K562 (cell line): ENCODE data around the gene WWOX. TPM values are rescaled to one million over a fixed set of nuclear protein-coding genes. Genes with fewer than 3 reads are reported as not detected.
A peak's percentile ranks its signal among the peaks of the same experiment; 100 is the strongest.

Source experiments
- ATAC-seq: fragments of 200-7000 bp; cut with Tn5 transposase; 3 replicates; pipeline ENCODE4 v1.9.1; 2020; ENCODE audit warnings: moderate library complexity
- BruUV-seq: library from RNA; stranded (reverse); fragments of 400-500 nt; replicated peaks from 2 replicates; lab custom pipeline; 2021; lab: Mats Ljungman, UMichigan
- CTCF ChIA-PET: fragments of 300-600 bp; formaldehyde crosslinking; extraction: SDS; loops from one replicate; lab custom pipeline; 2021; ENCODE audit warnings: low intra/inter-chr PET ratio; lab: Yijun Ruan, JAX
- POLR2A ChIA-PET: fragments of 300-600, 350-650 bp; sonication (Branson Sonifier 250); formaldehyde crosslinking; extraction: SDS; loops from one replicate; lab custom pipeline; 2021; ENCODE audit warnings: antibody characterized with exemption, inconsistent platforms; lab: Yijun Ruan, JAX
- DNase-seq, 4 experiments: peaks; one replicate each; pipeline versions ENCODE4 v3.0.0 to v3.0.0-alpha.2; 2011 to 2018; ENCODE audit warnings: low spot score in 3 of 4, mixed read lengths in 3 of 4; ENCODE audit errors: extremely low read depth in 1 of 4
- FAIRE-seq: peaks from 2 replicates; lab custom pipeline; 2011; peaks lifted over from hg19 to GRCh38; lab: Jason Lieb, UNC
- H2AFZ ChIP-seq: 2 replicates; pipeline ENCODE4 v1.6.0; 2011; ENCODE audit warnings: low read depth, low read length, control low read depth, inconsistent platforms
- H3K27ac ChIP-seq: fragments of 200-600 bp; 3 replicates; pipeline ENCODE4 v1.8.0; 2011; ENCODE audit warnings: low read depth, mild to moderate bottlenecking, control low read depth, inconsistent platforms, low read length, moderate library complexity, mixed read lengths; ENCODE audit errors: extremely low read depth
- H3K27me3 ChIP-seq, 2 experiments: fragments of 300-600 bp in 1 of 2; 2 replicates in 1 of 2; 3 replicates in 1 of 2; pipeline versions ENCODE4 v1.6.0 to v1.8.0; 2011; ENCODE audit warnings: inconsistent platforms in 2 of 2, low read length in 2 of 2, mild to moderate bottlenecking in 1 of 2, mixed read lengths in 1 of 2, moderate library complexity in 1 of 2; ENCODE audit not compliant: control insufficient read depth in 2 of 2, insufficient read depth in 2 of 2
- H3K36me3 ChIP-seq: fragments of 300-600 bp; 3 replicates; pipeline ENCODE4 v1.8.0; 2011; ENCODE audit warnings: mild to moderate bottlenecking, low read length, inconsistent platforms; ENCODE audit not compliant: control insufficient read depth, insufficient read depth
- H3K4me1 ChIP-seq, 2 experiments: fragments of 200-600 bp in 1 of 2; replicated peaks in 1 of 2; 2 replicates in 1 of 2; 3 replicates in 1 of 2; pipeline versions ENCODE4 v1.5.1 to v1.8.0; 2011; ENCODE audit warnings: inconsistent platforms in 2 of 2, low read length in 2 of 2, mild to moderate bottlenecking in 1 of 2, mixed read lengths in 1 of 2, moderate library complexity in 1 of 2; ENCODE audit not compliant: control insufficient read depth in 2 of 2, insufficient read depth in 2 of 2
- H3K4me2 ChIP-seq: 2 replicates; pipeline ENCODE4 v1.6.1; 2011; ENCODE audit warnings: low read length, control low read depth, inconsistent platforms, mixed read lengths; ENCODE audit not compliant: insufficient read depth
- H3K4me3 ChIP-seq: fragments of 200-600 bp; sonication (generic), shearing (Covaris generic); 2 replicates; pipeline ENCODE4 v1.5.1; 2016; ENCODE audit warnings: control low read depth, inconsistent platforms
- H3K79me2 ChIP-seq: fragments of 200-600 bp; 3 replicates; pipeline ENCODE4 v1.8.0; 2011; ENCODE audit warnings: low read length, inconsistent platforms; ENCODE audit not compliant: control insufficient read depth, insufficient read depth
- H3K9ac ChIP-seq, 2 experiments: 2 replicates each; pipeline versions ENCODE4 v1.6.0 to v1.6.1; 2011; ENCODE audit warnings: low read depth in 2 of 2, low read length in 2 of 2, control low read depth in 1 of 2, inconsistent platforms in 1 of 2, mild to moderate bottlenecking in 1 of 2, mixed read lengths in 1 of 2; ENCODE audit not compliant: insufficient read depth in 1 of 2
- H3K9me1 ChIP-seq: one replicate; pipeline ENCODE4 v1.6.0; 2011; ENCODE audit warnings: inconsistent platforms, mild to moderate bottlenecking, low read length, moderate library complexity; ENCODE audit not compliant: control insufficient read depth, insufficient read depth
- H3K9me3 ChIP-seq: replicated peaks from 2 replicates; pipeline ENCODE4 v1.5.1; 2011; ENCODE audit warnings: low read depth, low read length, inconsistent platforms; ENCODE audit not compliant: control insufficient read depth, insufficient read depth
- H4K20me1 ChIP-seq: replicated peaks from 2 replicates; pipeline ENCODE4 v1.6.1; 2011; ENCODE audit warnings: low read length, inconsistent platforms, mixed read lengths; ENCODE audit not compliant: control insufficient read depth, insufficient read depth
- ELF1 ChIP-seq: fragments of 200-800 bp; sonication (Bioruptor generic); IDR thresholded peaks from 2 replicates; pipeline ENCODE4 v1.6.1; 2016; ENCODE audit warnings: missing genetic modification characterization, missing compliant biosample characterization
- HDAC2 ChIP-seq: fragments of 450-650 bp; IDR thresholded peaks from 2 replicates; pipeline ENCODE4 v1.6.1; 2016; ENCODE audit warnings: mild to moderate bottlenecking
- IRF2 ChIP-seq: sonication (generic); formaldehyde crosslinking; IDR thresholded peaks from 2 replicates; pipeline ENCODE4 v1.8.1; 2022; ENCODE audit warnings: mild to moderate bottlenecking, missing genetic modification reagents
- MYBL2 ChIP-seq, 2 experiments: fragments of 450-650 bp in 1 of 2; sonication (generic) in 1 of 2; formaldehyde crosslinking in 1 of 2; IDR thresholded peaks; 2 replicates each; pipeline versions ENCODE4 v1.6.1 to v1.8.1; 2017 to 2022; ENCODE audit warnings: borderline replicate concordance in 1 of 2, inconsistent platforms in 1 of 2, low read depth in 1 of 2, mild to moderate bottlenecking in 1 of 2, missing genetic modification reagents in 1 of 2, moderate library complexity in 1 of 2
- RAD51 ChIP-seq: fragments of 450-650 bp; IDR thresholded peaks from 2 replicates; pipeline ENCODE4 v1.7.1; 2016; ENCODE audit warnings: low read depth, mild to moderate bottlenecking, borderline replicate concordance
- TAL1 ChIP-seq: fragments of 450-650 bp; IDR thresholded peaks from 2 replicates; pipeline ENCODE4 v1.6.1; 2016; ENCODE audit warnings: mild to moderate bottlenecking
- TCF7L2 ChIP-seq: fragments of 150-350 bp; IDR thresholded peaks from 2 replicates; pipeline ENCODE4 v1.6.1; 2016; ENCODE audit warnings: low read depth, mild to moderate bottlenecking, low read length, moderate library complexity
- TEAD4 ChIP-seq, 2 experiments: sonication (generic) in 1 of 2; formaldehyde crosslinking in 1 of 2; IDR thresholded peaks; 2 replicates each; pipeline versions ENCODE4 v1.6.1 to v1.8.0; 2012 to 2022; ENCODE audit warnings: borderline replicate concordance in 1 of 2, inconsistent platforms in 1 of 2, low read length in 1 of 2, mild to moderate bottlenecking in 1 of 2, missing genetic modification reagents in 1 of 2
- ZSCAN32 ChIP-seq: fragments of 450-650 bp; formaldehyde crosslinking; IDR thresholded peaks from 2 replicates; pipeline ENCODE4 v1.4.0; 2020; ENCODE audit warnings: mild to moderate bottlenecking, moderate library complexity
- WGBS: fragments of 100-300 bp; shearing (Covaris generic); methylation state at CpG from one replicate; pipeline ENCODE4 v1.1.6; 2016; ENCODE audit warnings: low coverage, mixed read lengths; ENCODE audit not compliant: insufficient coverage; ENCODE audit errors: missing lambda C conversion rate; 5-methylcytosine and 5-hydroxymethylcytosine counted together
- in situ Hi-C: fragments of 300-500 bp; cut with MboI; formaldehyde crosslinking; loops from 4 replicates; pipeline ENCODE4 v1.15.0; 2018; ENCODE audit warnings: inconsistent platforms, mixed read lengths
- intact Hi-C: fragments of 100-400 bp; cut with micrococcal nuclease; formaldehyde crosslinking; loops from 2 replicates; pipeline ENCODE4 v1.14.2; 2022
- polyA plus RNA-seq, 8 experiments: library from polyadenylated mRNA; depleted of rRNA in 4 of 8; stranded (reverse) in 5 of 8; unstranded in 3 of 8; fragments of >200 nt; fragmentation: Nextera tagmentation in 2 of 8; fragmentation: Illumina TruSeq in 1 of 8; extraction: Ambion mirVana in 2 of 8; extraction: Trizol in 1 of 8; gene quantifications; 2 replicates each; pipeline versions ENCODE4 v1.2.1 to v1.2.3, GENCODE V29; 2011 to 2014; ENCODE audit warnings: inconsistent platforms in 1 of 8, missing spikeins in 1 of 8
- total RNA-seq, 7 experiments: library from RNA; depleted of rRNA in 6 of 7; stranded (reverse); fragments of >200 nt in 6 of 7; fragmentation: Illumina TruSeq in 2 of 7; extraction: Trizol in 2 of 7; gene quantifications; 2 replicates each; pipeline versions ENCODE4 v1.2.1 to v1.2.3, GENCODE V29; 2011 to 2021; ENCODE audit warnings: low replicate concordance in 1 of 7
- TF ChIP-seq, protein P1 (sequence below): fragments of 450-650 bp; formaldehyde crosslinking; IDR thresholded peaks from 2 replicates; pipeline ENCODE4 v1.4.0; 2022; ENCODE audit warnings: missing genetic modification characterization
- TF ChIP-seq, protein P2 (sequence below): fragments of 450-650 bp; IDR thresholded peaks from 2 replicates; pipeline ENCODE4 v1.6.1; 2016; ENCODE audit warnings: borderline replicate concordance
- TF ChIP-seq, protein P3 (sequence below): sonication (generic); formaldehyde crosslinking; IDR thresholded peaks from 2 replicates; pipeline ENCODE4 v1.5.0; 2020; ENCODE audit warnings: missing genetic modification reagents

WWOX gene
- total and polyA plus RNA-seq, 9 of the 15 experiments (the other 6 are each of a cell fraction or from before 2014, with no cell fraction given), result 1.6 to 22.7 (median 8.1) TPM

DNA sequence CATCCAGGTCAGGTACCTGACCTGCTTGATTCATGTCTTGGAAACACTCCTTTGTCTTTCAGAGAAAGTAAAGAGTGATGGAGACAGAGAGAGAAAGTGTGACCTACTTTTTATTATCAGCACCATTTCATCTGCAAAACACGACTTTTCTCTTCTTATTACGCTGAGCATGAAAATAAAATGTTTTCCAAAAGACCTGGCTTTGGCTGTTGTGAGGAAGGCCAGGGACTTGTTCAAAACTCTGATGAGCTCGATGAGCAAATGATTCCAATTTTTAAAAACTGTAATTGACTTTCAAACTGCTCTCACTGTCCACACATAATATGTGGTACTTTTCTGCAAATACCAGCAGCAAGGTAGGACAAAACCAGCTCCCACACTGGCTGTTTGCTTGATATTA lies 821.2 kb downstream of the WWOX start (continued):
- TF ChIP-seq MYBL2 (IDR thresholded peaks at IDR 0.05; ENCODE audit: low read depth) (no peak), MYBL2 (CRISPR knock-in tag; IDR thresholded peaks at IDR 0.05; ENCODE audit: borderline replicate concordance) (no peak), TCF7L2 (no peak), ZSCAN32 (CRISPR knock-in tag) (no peak), ELF1 (tag) (no peak), TEAD4 (IDR thresholded peaks at IDR 0.05; ENCODE audit: low read length) (no peak), TEAD4 (CRISPR knock-in tag; IDR thresholded peaks at IDR 0.05; ENCODE audit: borderline replicate concordance) (no peak), IRF2 (CRISPR knock-in tag) (no peak)
- TF ChIP-seq, protein P1, sequence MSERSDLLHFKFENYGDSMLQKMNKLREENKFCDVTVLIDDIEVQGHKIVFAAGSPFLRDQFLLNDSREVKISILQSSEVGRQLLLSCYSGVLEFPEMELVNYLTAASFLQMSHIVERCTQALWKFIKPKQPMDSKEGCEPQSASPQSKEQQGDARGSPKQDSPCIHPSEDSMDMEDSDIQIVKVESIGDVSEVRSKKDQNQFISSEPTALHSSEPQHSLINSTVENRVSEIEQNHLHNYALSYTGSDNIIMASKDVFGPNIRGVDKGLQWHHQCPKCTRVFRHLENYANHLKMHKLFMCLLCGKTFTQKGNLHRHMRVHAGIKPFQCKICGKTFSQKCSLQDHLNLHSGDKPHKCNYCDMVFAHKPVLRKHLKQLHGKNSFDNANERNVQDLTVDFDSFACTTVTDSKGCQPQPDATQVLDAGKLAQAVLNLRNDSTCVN, result no peak

DNA sequence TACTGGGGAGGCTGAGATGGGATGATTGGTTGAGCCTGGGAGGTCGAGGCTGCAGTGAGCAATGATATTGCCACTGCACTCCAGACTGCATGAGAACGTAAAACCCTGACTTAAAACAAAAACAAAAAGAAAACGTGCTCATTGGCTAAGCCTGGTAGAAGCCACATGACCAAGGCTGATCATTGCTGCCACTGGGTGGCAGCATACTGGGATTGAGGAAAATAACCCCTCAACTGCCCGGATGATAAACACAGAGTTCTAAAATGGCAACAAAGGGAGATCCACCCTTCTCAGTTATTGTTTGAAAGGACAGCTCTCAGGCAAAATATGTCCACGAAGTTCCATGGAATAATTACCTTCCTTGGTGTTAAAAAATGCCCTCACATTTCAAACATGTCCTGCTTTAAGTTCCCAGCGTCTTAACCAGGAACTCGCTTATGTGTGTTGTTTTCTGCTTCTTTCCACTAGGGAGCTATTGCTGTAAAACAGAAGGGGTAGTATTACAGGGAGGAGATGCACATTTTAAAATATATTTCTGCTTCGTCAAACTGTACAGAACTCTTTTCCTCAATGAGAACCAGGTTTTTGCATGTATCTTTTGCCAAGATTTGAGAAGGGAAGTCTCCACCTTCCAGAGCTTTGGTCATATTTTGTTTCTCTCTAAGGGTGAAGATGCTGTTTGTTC lies 825.8 kb downstream of the WWOX start:
- no peak overlapping the region for H3K27ac ChIP-seq
- in situ Hi-C loops, result no loop called here
- TF ChIP-seq HDAC2 (no peak), RAD51 (peak; percentile 17; the same call in 1 of the 2 replicates), TAL1 (no peak)
- TF ChIP-seq, protein P2, sequence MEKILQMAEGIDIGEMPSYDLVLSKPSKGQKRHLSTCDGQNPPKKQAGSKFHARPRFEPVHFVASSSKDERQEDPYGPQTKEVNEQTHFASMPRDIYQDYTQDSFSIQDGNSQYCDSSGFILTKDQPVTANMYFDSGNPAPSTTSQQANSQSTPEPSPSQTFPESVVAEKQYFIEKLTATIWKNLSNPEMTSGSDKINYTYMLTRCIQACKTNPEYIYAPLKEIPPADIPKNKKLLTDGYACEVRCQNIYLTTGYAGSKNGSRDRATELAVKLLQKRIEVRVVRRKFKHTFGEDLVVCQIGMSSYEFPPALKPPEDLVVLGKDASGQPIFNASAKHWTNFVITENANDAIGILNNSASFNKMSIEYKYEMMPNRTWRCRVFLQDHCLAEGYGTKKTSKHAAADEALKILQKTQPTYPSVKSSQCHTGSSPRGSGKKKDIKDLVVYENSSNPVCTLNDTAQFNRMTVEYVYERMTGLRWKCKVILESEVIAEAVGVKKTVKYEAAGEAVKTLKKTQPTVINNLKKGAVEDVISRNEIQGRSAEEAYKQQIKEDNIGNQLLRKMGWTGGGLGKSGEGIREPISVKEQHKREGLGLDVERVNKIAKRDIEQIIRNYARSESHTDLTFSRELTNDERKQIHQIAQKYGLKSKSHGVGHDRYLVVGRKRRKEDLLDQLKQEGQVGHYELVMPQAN, result no peak
- TF ChIP-seq, protein P3, sequence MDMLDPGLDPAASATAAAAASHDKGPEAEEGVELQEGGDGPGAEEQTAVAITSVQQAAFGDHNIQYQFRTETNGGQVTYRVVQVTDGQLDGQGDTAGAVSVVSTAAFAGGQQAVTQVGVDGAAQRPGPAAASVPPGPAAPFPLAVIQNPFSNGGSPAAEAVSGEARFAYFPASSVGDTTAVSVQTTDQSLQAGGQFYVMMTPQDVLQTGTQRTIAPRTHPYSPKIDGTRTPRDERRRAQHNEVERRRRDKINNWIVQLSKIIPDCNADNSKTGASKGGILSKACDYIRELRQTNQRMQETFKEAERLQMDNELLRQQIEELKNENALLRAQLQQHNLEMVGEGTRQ (CRISPR knock-in tag), result peak; percentile 69

More for the DNA sequence above, 825.8 kb downstream of the WWOX start:
- CTCF ChIA-PET, result no interaction called here
- DNase-seq, result peak; percentile 53 to 68 (median 62)
- Histone ChIP-seq H4K20me1 (no peaks in the 10 kb centered on the region), H3K4me2 (no peak overlapping the region), H3K9ac (no peak overlapping the region), H3K27me3 (peaks cover 2 to 6% of the 10 kb centered on the region in 2 experiments; a peak in 1 of 5 replicates), H3K9me1 (no peaks in the 10 kb centered on the region), H2AFZ (no peak overlapping the region), H3K9me3 (no peaks in the 10 kb centered on the region), H3K79me2 (no peaks in the 10 kb centered on the region), H3K36me3 (no peaks in the 10 kb centered on the region), H3K4me3 (no peak overlapping the region), H3K4me1 (no peaks in the 10 kb centered on the region)
- POLR2A ChIA-PET, result interaction anchor here (0.8 kb wide), 1 partner anchor 67 kb away, joined by 3 read pairs; no protein-coding TSS in a partner anchor
- BruUV-seq, result no TSS peak
- ATAC-seq, result peak; percentile 87
- peak; percentile 92 for FAIRE-seq
- intact Hi-C loops, result no loop called here
- WGBS, result under 1% methylated on average over 8 of the region's 8 CpGs
